OCI-LY3 (cell line): ENCODE data around the gene SBK3.

Experiments used
- EZH2phosphoT487 ChIP-seq: fragments of 200-600 bp; shearing (Covaris generic); IDR thresholded peaks from 2 replicates; pipeline ENCODE4 v1.6.1; 2018; ENCODE audit warnings: antibody characterized with exemption, mixed run types, low read depth
- TF ChIP-seq, protein P1 (sequence below): fragments of 200-600, 300-600 bp; sonication (generic); IDR thresholded peaks from 2 replicates; pipeline ENCODE4 v1.5.1; 2014; ENCODE audit warnings: antibody characterized with exemption, low read length, low read depth

DNA sequence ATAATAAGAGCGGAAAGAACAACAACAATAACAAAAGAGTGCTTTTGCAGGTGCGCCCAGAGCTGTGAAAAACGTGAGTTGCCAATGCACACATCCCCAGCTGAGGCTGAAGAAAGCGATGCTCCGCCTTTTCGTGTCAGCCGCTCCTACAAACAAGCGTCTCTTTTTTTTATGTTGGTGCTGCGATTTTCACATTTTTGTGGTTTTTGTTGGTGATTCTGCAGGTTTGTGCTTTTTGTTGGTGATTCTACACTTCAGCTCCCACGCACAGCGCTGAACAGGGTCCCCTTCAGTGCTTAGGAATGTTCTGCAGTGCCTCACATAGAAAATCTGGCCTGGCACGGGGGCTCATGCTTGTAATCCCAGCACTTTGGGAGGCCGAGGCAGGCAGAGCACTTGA is 7.3 kb upstream of the SBK3 start:
- TF ChIP-seq, protein P1, sequence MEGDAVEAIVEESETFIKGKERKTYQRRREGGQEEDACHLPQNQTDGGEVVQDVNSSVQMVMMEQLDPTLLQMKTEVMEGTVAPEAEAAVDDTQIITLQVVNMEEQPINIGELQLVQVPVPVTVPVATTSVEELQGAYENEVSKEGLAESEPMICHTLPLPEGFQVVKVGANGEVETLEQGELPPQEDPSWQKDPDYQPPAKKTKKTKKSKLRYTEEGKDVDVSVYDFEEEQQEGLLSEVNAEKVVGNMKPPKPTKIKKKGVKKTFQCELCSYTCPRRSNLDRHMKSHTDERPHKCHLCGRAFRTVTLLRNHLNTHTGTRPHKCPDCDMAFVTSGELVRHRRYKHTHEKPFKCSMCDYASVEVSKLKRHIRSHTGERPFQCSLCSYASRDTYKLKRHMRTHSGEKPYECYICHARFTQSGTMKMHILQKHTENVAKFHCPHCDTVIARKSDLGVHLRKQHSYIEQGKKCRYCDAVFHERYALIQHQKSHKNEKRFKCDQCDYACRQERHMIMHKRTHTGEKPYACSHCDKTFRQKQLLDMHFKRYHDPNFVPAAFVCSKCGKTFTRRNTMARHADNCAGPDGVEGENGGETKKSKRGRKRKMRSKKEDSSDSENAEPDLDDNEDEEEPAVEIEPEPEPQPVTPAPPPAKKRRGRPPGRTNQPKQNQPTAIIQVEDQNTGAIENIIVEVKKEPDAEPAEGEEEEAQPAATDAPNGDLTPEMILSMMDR = no peak
- TF ChIP-seq EZH2phosphoT487 = no peak
